PC-9 (cell line): Measurements from ENCODE around the gene FBXL13. TPM values are rescaled to one million over a fixed set of nuclear protein-coding genes. Genes with fewer than 3 reads are reported as not detected.

Source experiments
- BruUV-seq: library from RNA; stranded (reverse); fragments of 400-500 nt; replicated peaks from 2 replicates; lab custom pipeline; 2021; lab: Mats Ljungman, UMichigan
- CTCF ChIA-PET: fragments of 300-600 bp; sonication (Branson Sonifier 250); formaldehyde crosslinking; loops from one replicate; lab custom pipeline; 2022; ENCODE audit warnings: antibody characterized with exemption; lab: Charles Lee
- POLR2A ChIA-PET: fragments of 300-600 bp; sonication (Branson Sonifier 250); formaldehyde crosslinking; loops from one replicate; lab custom pipeline; 2022; ENCODE audit warnings: antibody characterized with exemption; ENCODE audit not compliant: unreplicated experiment; lab: Charles Lee
- DNase-seq, 2 experiments: peaks; one replicate each; pipeline versions ENCODE4 v3.0.0 to v3.0.0-alpha.2; 2015 to 2022; ENCODE audit warnings: mixed read lengths in 1 of 2
- H2AFZ ChIP-seq: fragments of 200-600 bp; sonication (generic); 2 replicates; pipeline ENCODE4 v1.8.1; 2017; ENCODE audit warnings: antibody characterized with exemption
- H3F3A ChIP-seq: fragments of 200-600 bp; sonication (generic); 2 replicates; pipeline ENCODE4 v1.8.1; 2017; ENCODE audit warnings: antibody characterized with exemption, mild to moderate bottlenecking, low read depth; ENCODE audit not compliant: insufficient read depth
- H3K27ac ChIP-seq: fragments of 200-600 bp; sonication (generic); 2 replicates; pipeline ENCODE4 v1.6.1; 2016; ENCODE audit warnings: mixed run types
- H3K27me3 ChIP-seq: fragments of 200-600 bp; sonication (generic); 2 replicates; pipeline ENCODE4 v1.6.1; 2016; ENCODE audit warnings: low read depth, mixed run types; ENCODE audit not compliant: insufficient read depth
- H3K36me3 ChIP-seq: fragments of 200-600 bp; sonication (generic); 2 replicates; pipeline ENCODE4 v1.6.1; 2016; ENCODE audit warnings: low read depth, mixed run types
- H3K4me1 ChIP-seq: fragments of 200-600 bp; sonication (generic); replicated peaks from 2 replicates; pipeline ENCODE4 v1.6.1; 2016; ENCODE audit warnings: mixed run types; ENCODE audit not compliant: insufficient read depth
- H3K4me2 ChIP-seq: fragments of 200-600 bp; sonication (generic); 2 replicates; pipeline ENCODE4 v1.6.1; 2017; ENCODE audit warnings: mixed run types
- H3K4me3 ChIP-seq: fragments of 200-600 bp; sonication (generic); 2 replicates; pipeline ENCODE4 v1.6.1; 2016; ENCODE audit warnings: mixed run types
- H3K79me2 ChIP-seq: fragments of 200-600 bp; sonication (generic); 2 replicates; pipeline ENCODE4 v1.6.1; 2017; ENCODE audit warnings: low read depth, mixed run types
- H3K9me2 ChIP-seq: fragments of 200-600 bp; sonication (generic); 2 replicates; pipeline ENCODE4 v1.8.1; 2017; ENCODE audit warnings: mild to moderate bottlenecking; ENCODE audit not compliant: insufficient read depth
- H3K9me3 ChIP-seq: fragments of 200-600 bp; sonication (generic); 2 replicates; pipeline ENCODE4 v1.8.1; 2016; ENCODE audit warnings: low read depth; ENCODE audit not compliant: insufficient read depth
- H4K20me1 ChIP-seq: fragments of 200-600 bp; sonication (generic); 2 replicates; pipeline ENCODE4 v1.8.1; 2017; ENCODE audit not compliant: insufficient read depth
- CTCF ChIP-seq: fragments of 200-600 bp; sonication (generic); conservative IDR thresholded peaks from 2 replicates; pipeline ENCODE4 v1.6.1; 2017; ENCODE audit warnings: mixed run types, antibody characterized with exemption, mild to moderate bottlenecking, moderate library complexity
- EZH2 ChIP-seq: fragments of 200-600 bp; sonication (generic); IDR thresholded peaks from 2 replicates; pipeline ENCODE4 v1.8.0; 2017; ENCODE audit warnings: antibody characterized with exemption, low read depth
- intact Hi-C: fragments of 100-400 bp; cut with micrococcal nuclease; formaldehyde crosslinking; loops from one replicate; pipeline ENCODE4 v1.10.0; 2022; ENCODE audit not compliant: unreplicated experiment
- total RNA-seq: library from RNA; stranded (reverse); gene quantifications from 2 replicates; pipeline ENCODE4 v1.2.3, GENCODE V29; 2021

Gene FBXL13
- total RNA-seq, 1 experiment from 2014 or later, result 19.4 TPM

GRCh38 chr7:102829075-102829474 lies 245.5 kb downstream of the FBXL13 start:
- H4K20me1 ChIP-seq, result no peaks in the 10 kb centered on the region
- no peak overlapping the region for H3K4me3 ChIP-seq
- intact Hi-C loops, result no loop called here
- H3K27me3 ChIP-seq, result no peaks in the 10 kb centered on the region
- no peaks in the 10 kb centered on the region for H3K4me1 ChIP-seq
- no peak for TF ChIP-seq CTCF
- H3K27ac ChIP-seq, result no peak overlapping the region
- no peak overlapping the region for H2AFZ ChIP-seq
- no peaks in the 10 kb centered on the region for H3K36me3 ChIP-seq
- H3K4me2 ChIP-seq, result no peak overlapping the region
- POLR2A ChIA-PET, result no interaction called here
- DNase-seq, result no peak
- no TSS peak for BruUV-seq
- no peaks in the 10 kb centered on the region for H3K79me2 ChIP-seq
- H3F3A ChIP-seq, result no peaks in the 10 kb centered on the region
- CTCF ChIA-PET, result no interaction called here
- no peaks in the 10 kb centered on the region for H3K9me2 ChIP-seq
- H3K9me3 ChIP-seq, result peaks cover 5% of the 10 kb centered on the region; the same call in 1 of the 2 replicates

GRCh38 chr7:102828286-102828685 lies 246.3 kb downstream of the FBXL13 start:
- Histone ChIP-seq H3K4me1 (no peaks in the 10 kb centered on the region), H3K4me3 (no peak overlapping the region), H3F3A (no peaks in the 10 kb centered on the region), H3K36me3 (no peaks in the 10 kb centered on the region), H2AFZ (no peak overlapping the region), H3K4me2 (no peak overlapping the region), H3K9me3 (peaks cover 5% of the 10 kb centered on the region; the same call in 1 of the 2 replicates), H3K9me2 (no peaks in the 10 kb centered on the region), H3K79me2 (no peaks in the 10 kb centered on the region), H3K27me3 (no peaks in the 10 kb centered on the region), H4K20me1 (no peaks in the 10 kb centered on the region), H3K27ac (no peak overlapping the region)
- ChIA-PET POLR2A (no interaction called here), CTCF (no interaction called here)
- no peak for TF ChIP-seq EZH2
- TF ChIP-seq CTCF, result no peak
- no peak for DNase-seq
- BruUV-seq, result no TSS peak
- intact Hi-C loops, result no loop called here

GRCh38 chr7:102823390-102824119 lies 251.0 kb downstream of the FBXL13 start:
- POLR2A ChIA-PET, result no interaction called here
- Histone ChIP-seq H3K27me3 (no peaks in the 10 kb centered on the region), H3K79me2 (no peaks in the 10 kb centered on the region), H3K36me3 (no peaks in the 10 kb centered on the region), H3K9me2 (no peaks in the 10 kb centered on the region), H4K20me1 (no peaks in the 10 kb centered on the region), H3K4me1 (no peaks in the 10 kb centered on the region), H3K4me3 (no peak overlapping the region), H3K27ac (no peak overlapping the region), H3K9me3 (no peaks in the 10 kb centered on the region), H3K4me2 (no peak overlapping the region), H3F3A (no peaks in the 10 kb centered on the region), H2AFZ (no peak overlapping the region)
- TF ChIP-seq EZH2, result no peak
- TF ChIP-seq CTCF, result no peak
- CTCF ChIA-PET, result no interaction called here
- no peak for DNase-seq
- intact Hi-C loops, result no loop called here
- BruUV-seq, result no TSS peak
